GM12873 (cell line): ENCODE measurements around the gene USPL1.
A peak's percentile ranks its signal among the peaks of the same experiment; 100 is the strongest.

Source experiments
- TF ChIP-seq, protein P1 (sequence below): IDR thresholded peaks from 2 replicates; pipeline ENCODE4 v1.5.1; 2012; ENCODE audit warnings: low read depth, mild to moderate bottlenecking, moderate library complexity, low read length, control low read depth; ENCODE audit not compliant: insufficient read depth; ENCODE audit errors: missing control alignments

The USPL1 gene

DNA sequence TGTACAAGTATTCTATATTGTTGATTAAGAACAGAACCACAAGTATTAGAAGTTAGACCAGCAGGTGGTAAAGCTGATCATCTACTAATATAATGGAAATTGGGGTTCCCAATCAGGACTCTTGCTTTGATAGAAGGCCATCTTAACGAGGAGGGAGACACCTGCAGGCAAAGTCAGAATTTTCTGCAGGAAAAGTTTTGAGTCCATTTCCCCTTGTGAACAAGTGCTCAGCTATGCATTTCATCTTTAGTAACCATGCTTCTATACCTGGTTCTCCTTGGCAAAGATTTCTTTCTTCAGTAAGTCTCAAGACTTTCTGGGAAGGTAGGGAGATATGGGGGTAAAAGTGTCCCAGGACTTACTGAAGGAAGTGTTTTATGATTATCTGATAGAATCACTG lies 36.1 kb upstream of the USPL1 start:
- TF ChIP-seq, protein P1, sequence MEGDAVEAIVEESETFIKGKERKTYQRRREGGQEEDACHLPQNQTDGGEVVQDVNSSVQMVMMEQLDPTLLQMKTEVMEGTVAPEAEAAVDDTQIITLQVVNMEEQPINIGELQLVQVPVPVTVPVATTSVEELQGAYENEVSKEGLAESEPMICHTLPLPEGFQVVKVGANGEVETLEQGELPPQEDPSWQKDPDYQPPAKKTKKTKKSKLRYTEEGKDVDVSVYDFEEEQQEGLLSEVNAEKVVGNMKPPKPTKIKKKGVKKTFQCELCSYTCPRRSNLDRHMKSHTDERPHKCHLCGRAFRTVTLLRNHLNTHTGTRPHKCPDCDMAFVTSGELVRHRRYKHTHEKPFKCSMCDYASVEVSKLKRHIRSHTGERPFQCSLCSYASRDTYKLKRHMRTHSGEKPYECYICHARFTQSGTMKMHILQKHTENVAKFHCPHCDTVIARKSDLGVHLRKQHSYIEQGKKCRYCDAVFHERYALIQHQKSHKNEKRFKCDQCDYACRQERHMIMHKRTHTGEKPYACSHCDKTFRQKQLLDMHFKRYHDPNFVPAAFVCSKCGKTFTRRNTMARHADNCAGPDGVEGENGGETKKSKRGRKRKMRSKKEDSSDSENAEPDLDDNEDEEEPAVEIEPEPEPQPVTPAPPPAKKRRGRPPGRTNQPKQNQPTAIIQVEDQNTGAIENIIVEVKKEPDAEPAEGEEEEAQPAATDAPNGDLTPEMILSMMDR: peak; percentile 48

DNA sequence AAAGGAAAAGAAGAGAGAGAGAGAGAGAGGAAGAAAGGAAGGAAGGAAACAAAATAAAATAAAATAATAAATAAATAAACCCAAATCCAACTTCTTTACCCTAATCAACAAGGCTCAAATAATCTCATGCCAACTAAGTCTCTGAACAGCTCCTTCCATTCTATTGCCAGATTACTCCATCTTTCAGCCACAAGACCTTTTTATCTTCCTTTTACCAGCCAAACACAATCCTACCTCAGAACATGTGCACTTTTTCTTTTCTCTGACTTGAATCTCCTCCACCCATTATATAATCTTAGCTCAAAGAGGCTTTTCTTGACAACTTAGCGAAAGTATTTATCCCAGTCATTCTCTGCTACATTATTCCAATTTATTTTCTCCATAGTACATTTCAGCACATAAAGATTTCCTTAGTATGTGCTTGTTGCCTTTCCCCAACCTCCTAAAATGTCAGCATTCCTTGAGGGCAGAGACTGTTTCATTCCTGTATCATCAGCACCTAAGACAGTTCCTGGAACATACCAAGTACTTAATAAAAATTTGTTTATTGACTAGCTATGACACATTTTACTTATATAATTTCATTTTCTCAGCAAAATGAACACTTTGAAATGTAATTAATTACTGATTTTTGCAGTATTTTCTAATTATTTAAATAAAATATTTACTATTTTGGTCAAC lies 33.5 kb upstream of the USPL1 start:
- TF ChIP-seq, protein P1: no peak

DNA sequence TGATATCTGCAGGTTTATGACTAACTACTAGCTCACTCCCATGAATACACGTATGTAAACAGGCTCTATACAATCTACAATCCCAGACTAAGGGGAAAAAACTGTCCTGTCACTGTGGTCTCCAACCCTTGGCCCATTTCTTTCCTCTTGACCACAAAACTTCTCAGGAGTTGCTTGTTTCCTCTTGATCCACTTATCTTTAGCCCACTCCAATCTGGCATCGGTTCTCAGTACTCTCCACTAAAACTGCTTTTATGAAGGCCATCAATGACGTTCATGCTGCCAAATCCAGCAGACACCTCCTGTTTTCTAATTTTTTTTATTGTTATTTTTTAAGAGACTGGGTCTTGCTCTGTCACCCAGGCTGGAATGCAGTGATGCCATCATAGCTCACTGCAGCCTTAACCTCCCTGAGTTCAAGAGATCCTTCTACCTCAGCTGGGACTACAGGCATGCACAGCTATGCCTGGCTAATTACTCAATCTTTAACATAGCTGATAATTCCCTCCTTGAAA lies 31.9 kb upstream of the USPL1 start:
- TF ChIP-seq, protein P1: no peak

DNA sequence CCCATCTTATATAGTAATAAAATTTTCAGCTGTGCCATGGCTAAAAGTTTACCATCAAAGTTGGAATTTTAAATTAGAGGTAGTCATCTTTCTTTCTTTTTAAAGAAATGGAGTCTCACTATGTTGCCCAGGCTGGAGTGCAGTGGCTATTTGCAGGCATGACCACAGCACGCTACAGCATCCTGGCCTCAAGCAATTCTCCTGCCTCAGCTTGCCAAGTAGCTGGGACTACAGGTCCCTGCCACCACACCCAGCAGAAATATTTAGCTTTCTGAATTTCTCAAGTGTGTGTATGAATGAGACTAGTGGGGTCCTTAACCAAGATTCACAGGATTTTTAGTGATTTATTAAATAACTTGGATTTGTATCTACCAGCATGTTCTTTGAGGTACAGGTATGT lies 30.5 kb upstream of the USPL1 start:
- TF ChIP-seq, protein P1: no peak

DNA sequence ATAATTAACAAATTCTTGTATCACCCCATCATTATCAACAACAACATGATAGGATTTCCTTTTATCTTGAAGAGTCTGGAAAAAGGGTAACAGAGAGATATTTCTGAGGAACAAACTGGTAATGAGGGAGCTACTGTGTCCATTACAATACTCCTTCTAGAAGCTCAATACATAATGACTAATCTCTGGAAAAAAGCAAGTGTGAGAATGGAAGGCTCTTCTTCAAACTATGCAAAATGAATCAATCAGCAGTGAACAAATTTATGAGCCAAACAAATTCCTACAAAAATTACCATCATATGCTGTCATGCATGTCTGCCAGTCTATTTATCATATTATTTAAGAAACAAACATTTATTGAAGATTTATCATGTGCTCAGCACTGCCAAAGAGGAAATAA lies 30.0 kb upstream of the USPL1 start:
- TF ChIP-seq, protein P1: no peak

DNA sequence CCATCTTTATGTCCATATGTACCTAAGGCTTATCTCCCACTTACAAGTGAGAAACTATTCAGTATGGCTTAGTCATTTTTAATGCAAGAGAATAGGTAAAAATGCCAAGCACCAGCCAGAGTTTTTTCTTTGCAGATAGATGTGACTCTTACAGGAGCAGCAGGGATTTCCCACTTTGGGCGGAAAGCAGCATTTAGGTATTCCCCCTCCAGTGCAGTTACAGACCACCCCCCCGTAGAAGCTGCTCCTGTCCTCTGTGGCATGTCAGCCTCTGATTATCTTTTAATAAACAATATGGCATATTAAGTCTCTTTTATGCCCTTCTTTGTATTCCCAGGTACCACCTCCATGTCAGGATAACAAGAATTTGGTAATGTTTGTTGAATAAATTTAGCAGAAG lies 24.7 kb upstream of the USPL1 start:
- TF ChIP-seq, protein P1: no peak

DNA sequence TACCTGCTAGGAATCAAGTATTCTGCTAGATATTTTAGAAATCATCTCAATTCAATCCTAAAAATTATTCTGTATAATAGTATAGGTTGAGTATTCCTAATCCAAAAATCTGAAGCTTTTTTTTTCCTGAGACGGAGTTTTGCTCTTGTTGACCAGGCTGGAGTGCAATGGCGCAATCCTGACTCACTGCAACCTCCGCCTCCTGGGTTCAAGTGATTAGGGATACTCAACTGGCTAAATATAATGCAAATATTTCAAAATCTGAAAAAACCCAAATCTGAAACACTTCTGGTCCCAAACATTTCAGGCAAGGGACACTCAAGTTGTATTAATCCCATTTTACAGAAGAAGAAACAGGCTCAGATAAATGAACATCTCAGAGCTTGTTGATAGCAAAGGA lies 17.2 kb upstream of the USPL1 start:
- TF ChIP-seq, protein P1: no peak
